ENCODE results near the gene DLG2.
"Not testable (repeated sequence)": the region's sequence is repeated elsewhere in the genome, so short reads cannot be mapped to it uniquely, and the experiment has no call there.

The DLG2 gene

DNA sequence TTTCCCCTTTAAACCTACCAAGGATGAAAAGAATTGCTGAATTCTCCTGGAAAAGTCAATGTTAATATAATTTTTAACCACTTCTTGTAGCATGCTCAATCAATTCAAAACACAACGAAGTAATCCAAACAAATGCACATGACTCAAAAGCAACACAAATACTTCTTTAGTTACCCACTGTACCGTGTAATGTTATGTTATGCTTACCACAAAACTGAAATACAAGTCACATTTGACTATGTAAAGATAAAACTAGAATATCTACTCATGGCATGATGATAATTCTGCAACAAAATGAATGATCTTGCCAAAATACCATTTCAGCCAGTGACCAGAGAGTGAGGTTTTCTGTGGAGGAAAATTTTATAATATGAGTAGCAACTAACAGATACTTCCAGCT, 587.0 kb downstream of the DLG2 start:
- no peak for FAIRE-seq
- TF ChIP-seq, protein P1, sequence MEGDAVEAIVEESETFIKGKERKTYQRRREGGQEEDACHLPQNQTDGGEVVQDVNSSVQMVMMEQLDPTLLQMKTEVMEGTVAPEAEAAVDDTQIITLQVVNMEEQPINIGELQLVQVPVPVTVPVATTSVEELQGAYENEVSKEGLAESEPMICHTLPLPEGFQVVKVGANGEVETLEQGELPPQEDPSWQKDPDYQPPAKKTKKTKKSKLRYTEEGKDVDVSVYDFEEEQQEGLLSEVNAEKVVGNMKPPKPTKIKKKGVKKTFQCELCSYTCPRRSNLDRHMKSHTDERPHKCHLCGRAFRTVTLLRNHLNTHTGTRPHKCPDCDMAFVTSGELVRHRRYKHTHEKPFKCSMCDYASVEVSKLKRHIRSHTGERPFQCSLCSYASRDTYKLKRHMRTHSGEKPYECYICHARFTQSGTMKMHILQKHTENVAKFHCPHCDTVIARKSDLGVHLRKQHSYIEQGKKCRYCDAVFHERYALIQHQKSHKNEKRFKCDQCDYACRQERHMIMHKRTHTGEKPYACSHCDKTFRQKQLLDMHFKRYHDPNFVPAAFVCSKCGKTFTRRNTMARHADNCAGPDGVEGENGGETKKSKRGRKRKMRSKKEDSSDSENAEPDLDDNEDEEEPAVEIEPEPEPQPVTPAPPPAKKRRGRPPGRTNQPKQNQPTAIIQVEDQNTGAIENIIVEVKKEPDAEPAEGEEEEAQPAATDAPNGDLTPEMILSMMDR (IDR thresholded peaks at IDR 0.05; ENCODE audit: insufficient read depth, missing control alignments): no peak
- DNase-seq (ENCODE audit: insufficient read length, low spot score): no peak

- TF ChIP-seq, protein P1 (IDR thresholded peaks at IDR 0.05; ENCODE audit: insufficient read depth, missing control alignments): no peak
- FAIRE-seq: no peak
- DNase-seq (ENCODE audit: insufficient read length, low spot score): no peak
Observed at GRCh38 chr11:85029964-85030363, 597.2 kb downstream of the DLG2 start.

- FAIRE-seq (no peak), DNase-seq (ENCODE audit: insufficient read length, low spot score) (no peak)
- TF ChIP-seq, protein P1 (IDR thresholded peaks at IDR 0.05; ENCODE audit: insufficient read depth, missing control alignments): no peak
Observed at GRCh38 chr11:85028329-85029101, 598.6 kb downstream of the DLG2 start.

GRCh38 chr11:85027346-85027745, 599.8 kb downstream of the DLG2 start:
- TF ChIP-seq, protein P1 (IDR thresholded peaks at IDR 0.05; ENCODE audit: insufficient read depth, missing control alignments): no peak
- DNase-seq (ENCODE audit: insufficient read length, low spot score) (no peak), FAIRE-seq (no peak)

DNA sequence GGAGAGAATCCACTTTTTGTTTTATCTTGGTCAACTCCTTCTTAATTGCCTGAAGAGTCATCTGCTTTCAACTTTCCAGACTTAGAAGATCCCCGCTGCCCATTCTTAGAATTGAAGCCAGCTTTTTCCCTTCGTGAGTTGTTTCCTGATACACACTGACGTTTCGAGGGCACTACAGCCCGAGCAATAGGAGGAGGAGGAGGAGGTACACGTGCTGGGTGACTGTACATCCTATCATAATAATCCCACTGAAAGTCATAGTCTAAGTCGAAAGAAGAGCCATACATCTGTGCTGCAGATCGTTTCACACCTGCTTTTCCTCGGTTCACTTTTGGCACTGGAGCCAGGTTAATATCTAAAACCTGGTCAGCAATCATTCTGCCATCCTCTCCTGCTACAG, 606.1 kb downstream of the DLG2 start:
- FAIRE-seq: no peak
- TF ChIP-seq, protein P1 (IDR thresholded peaks at IDR 0.05; ENCODE audit: insufficient read depth, missing control alignments): no peak
- DNase-seq (ENCODE audit: insufficient read length, low spot score): no peak

DNA sequence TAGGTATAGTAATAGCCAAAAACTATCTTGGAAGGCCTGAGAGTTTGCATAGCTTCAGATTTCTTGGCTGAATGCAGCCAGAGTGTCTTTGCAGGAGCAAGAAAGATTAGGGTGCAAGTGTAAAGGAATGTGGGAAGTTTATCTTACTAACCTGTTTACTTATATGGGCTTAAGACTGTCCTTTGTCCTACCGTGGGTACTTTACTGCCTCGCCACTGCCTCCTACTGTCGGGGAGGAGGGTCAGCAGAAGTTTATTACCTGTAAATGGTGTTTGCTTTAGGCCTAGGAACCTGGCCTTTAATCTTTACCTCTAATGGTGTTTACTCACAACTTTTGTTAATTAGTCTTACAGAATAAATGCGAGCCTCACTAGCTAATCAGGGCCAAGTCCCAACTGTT, 633.8 kb downstream of the DLG2 start:
- no peak for DNase-seq (ENCODE audit: insufficient read length, low spot score)
- TF ChIP-seq, protein P1 (IDR thresholded peaks at IDR 0.05; ENCODE audit: insufficient read depth, missing control alignments): no peak
- no peak for FAIRE-seq

DNA sequence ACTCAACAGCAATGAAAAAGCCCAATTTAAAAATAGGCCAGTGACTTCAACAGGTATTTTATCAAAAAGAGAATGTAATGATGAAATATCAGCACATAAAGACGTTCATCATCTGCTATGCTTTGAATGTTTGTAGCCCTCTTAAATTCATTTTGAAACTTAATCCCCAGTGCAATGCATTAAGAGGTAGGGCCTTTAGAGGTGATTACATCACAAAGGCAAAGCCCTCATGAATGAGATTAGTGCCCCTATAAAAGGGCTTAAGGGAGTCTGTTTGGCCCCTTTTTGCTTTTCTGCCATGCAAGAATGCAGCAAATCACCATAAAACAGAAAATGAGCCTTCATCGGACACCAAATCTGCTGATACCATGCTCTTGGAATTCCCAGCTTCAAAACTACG, 637.0 kb downstream of the DLG2 start:
- DNase-seq (ENCODE audit: insufficient read length, low spot score) (no peak), FAIRE-seq (no peak)
- TF ChIP-seq, protein P1 (IDR thresholded peaks at IDR 0.05; ENCODE audit: insufficient read depth, missing control alignments): no peak

DNA sequence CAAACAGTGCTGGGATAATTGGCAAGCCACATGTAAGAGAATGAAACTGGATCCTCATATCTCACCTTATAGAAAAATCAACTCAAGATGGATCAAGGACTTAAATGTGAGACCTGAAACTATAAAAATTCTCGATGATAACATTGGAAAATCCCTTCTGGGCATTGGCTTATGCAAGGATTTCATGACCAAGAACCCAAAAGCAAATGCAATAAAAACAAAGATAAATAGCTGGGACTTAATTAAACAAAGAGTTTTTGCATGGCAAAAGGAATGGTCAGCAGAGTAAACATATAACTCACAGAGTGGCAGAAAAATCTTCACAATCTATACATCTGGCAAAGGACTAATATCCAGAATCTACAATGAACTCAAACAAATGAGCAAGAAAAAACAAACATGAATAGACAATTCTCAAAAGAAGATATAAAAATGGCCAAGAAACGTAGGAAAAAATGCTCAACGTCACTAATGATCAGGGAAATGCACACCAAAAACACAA, 639.4 kb downstream of the DLG2 start:
- not testable (repeated sequence) for DNase-seq (ENCODE audit: insufficient read length, low spot score); FAIRE-seq
